ENCODE results near the gene OR2A2.

GRCh38 chr7:144158861-144159260 lies 49.5 kb downstream of the OR2A2 start:
- TF ChIP-seq CTCF (IDR thresholded peaks at IDR 0.05; ENCODE audit: insufficient read depth, low read length) (no peak), POLR2AphosphoS5 (IDR thresholded peaks at IDR 0.05; ENCODE audit: low read depth) (no peak), GABPA (IDR thresholded peaks at IDR 0.05; ENCODE audit: low read depth) (no peak)

All from HL-60 (cell line).